GM12864 (cell line): ENCODE results near the gene NFATC2.

ENCODE experiments used
- DNase-seq: peaks from one replicate; pipeline ENCODE4 v3.0.0-alpha.2; 2011; ENCODE audit warnings: low read depth
- H3K4me3 ChIP-seq: 2 replicates; pipeline ENCODE4 v1.5.1; 2011; ENCODE audit warnings: mild to moderate bottlenecking, low read depth, low read length, control low read depth
- CTCF ChIP-seq: IDR thresholded peaks from 2 replicates; pipeline ENCODE4 v1.5.1; 2011; ENCODE audit warnings: low read depth, mild to moderate bottlenecking, moderate library complexity, low read length, control low read depth, inconsistent platforms; ENCODE audit errors: missing control alignments

NFATC2 gene

GRCh38 chr20:51495921-51496545 lies 46.5 kb downstream of the NFATC2 start:
- H3K4me3 ChIP-seq, result no peak overlapping the region
- DNase-seq, result no peak
- TF ChIP-seq CTCF, result no peak

- H3K4me3 ChIP-seq, result no peak overlapping the region
- TF ChIP-seq CTCF, result no peak
- no peak for DNase-seq
Observed at GRCh38 chr20:51495291-51495690, 47.2 kb downstream of the NFATC2 start.

DNA sequence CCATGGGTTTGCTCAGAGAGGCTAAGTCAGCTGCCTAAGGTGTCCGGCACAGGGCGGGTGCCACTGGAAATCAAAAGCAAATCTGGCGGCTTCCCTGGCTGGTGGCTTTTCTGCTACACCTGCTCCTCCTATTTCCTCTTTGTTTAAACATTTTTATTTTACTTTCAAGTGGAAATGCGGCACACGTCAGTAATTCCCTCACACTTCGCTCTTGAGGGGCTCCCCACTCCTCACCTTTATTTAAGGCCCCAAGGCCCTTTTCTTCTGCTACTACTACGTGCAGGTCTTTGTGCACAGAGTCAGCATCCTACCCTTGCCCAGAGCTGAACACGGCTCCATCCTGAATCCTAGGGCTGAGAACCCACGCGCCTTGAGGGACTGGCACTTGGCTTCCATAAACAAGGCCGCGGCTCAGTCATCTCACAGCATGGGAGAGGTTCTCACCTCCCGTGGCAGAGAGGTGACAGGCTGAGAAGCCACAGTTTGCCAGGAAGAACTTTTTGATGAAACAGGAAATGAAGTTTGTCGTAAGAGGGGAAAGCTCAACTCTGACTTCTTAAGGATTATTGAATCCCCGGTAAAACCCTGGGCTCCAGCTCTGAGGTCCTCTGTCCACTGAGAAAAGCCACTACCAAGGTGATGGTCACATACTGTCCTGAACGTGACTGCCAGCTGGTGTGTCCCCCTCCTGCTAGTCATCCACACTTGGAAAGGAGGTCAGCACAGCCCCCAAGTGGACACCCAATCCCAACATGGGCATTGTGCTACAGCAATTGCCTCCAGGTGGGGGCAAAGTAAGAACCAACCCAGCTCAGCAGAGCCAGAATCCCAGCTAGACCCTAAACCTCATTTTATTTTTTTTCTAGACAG lies 48.0 kb downstream of the NFATC2 start:
- DNase-seq, result no peak
- no peak overlapping the region for H3K4me3 ChIP-seq
- TF ChIP-seq CTCF, result no peak

DNA sequence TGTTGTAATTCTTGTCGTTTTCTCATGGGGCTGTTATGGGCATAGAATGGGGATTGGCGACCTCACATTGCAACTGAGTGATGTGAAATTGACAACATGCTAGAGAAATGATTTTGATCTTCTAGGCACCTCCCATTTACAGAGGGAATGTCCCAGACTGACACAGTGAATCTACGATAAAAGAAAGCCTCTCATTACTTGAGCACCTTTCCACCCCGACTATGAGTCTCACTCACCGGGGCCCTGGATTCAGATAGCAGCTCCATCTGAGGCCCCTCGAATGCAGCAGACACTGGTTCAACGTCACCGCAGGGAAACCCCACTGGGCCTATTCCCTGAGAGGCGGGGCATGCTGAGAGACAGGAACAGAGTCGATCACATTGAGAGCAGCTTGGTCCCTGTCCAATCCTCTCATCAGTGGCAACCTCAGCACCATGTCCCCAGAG lies 49.1 kb downstream of the NFATC2 start:
- no peak for DNase-seq
- H3K4me3 ChIP-seq, result no peak overlapping the region
- no peak for TF ChIP-seq CTCF

GRCh38 chr20:51492167-51493092 lies 50.1 kb downstream of the NFATC2 start:
- no peak for TF ChIP-seq CTCF
- DNase-seq, result no peak
- no peak overlapping the region for H3K4me3 ChIP-seq

- no peak overlapping the region for H3K4me3 ChIP-seq
- DNase-seq, result no peak
- no peak for TF ChIP-seq CTCF
Observed at GRCh38 chr20:51491393-51491792, 51.1 kb downstream of the NFATC2 start.
